Measurements from ENCODE around the gene MAPK12.
"Not testable (repeated sequence)": the region's sequence is repeated elsewhere in the genome, so short reads cannot be mapped to it uniquely, and the experiment has no call there.

Gene MAPK12

GRCh38 chr22:50281957-50282356, 20.5 kb upstream of the MAPK12 start:
- no peak for DNase-seq

- no peak for DNase-seq
Observed at GRCh38 chr22:50281384-50281760, 19.9 kb upstream of the MAPK12 start.

GRCh38 chr22:50280708-50281383, 19.4 kb upstream of the MAPK12 start:
- no peak for DNase-seq

GRCh38 chr22:50280022-50280707, 18.7 kb upstream of the MAPK12 start:
- DNase-seq: no peak

- DNase-seq: no peak
Observed at GRCh38 chr22:50278956-50279619, 17.6 kb upstream of the MAPK12 start.

GRCh38 chr22:50278461-50278860, 17.0 kb upstream of the MAPK12 start:
- no peak for DNase-seq

- peak; percentile 18 for DNase-seq
Observed at GRCh38 chr22:50277761-50278160, 16.3 kb upstream of the MAPK12 start.

GRCh38 chr22:50276143-50276542, 14.7 kb upstream of the MAPK12 start:
- peak; percentile 82 for DNase-seq

- no peak for DNase-seq
Observed at GRCh38 chr22:50275181-50276055, 13.9 kb upstream of the MAPK12 start.

GRCh38 chr22:50274771-50275170, 13.3 kb upstream of the MAPK12 start:
- no peak for DNase-seq

- DNase-seq: peak; percentile 61
Observed at GRCh38 chr22:50274311-50274710, 12.8 kb upstream of the MAPK12 start.

GRCh38 chr22:50273781-50274180, 12.3 kb upstream of the MAPK12 start:
- DNase-seq: not testable (repeated sequence)

- DNase-seq: not testable (repeated sequence)
Observed at GRCh38 chr22:50273352-50273751, 11.9 kb upstream of the MAPK12 start.

- peak; percentile 62 for DNase-seq
Observed at GRCh38 chr22:50272044-50272802, 10.7 kb upstream of the MAPK12 start.

- peak; percentile 96 for DNase-seq
Observed at GRCh38 chr22:50271519-50271970, 10.1 kb upstream of the MAPK12 start.

GRCh38 chr22:50270666-50271394, 9.3 kb upstream of the MAPK12 start:
- DNase-seq: peak; percentile 75

GRCh38 chr22:50269970-50270665, 8.6 kb upstream of the MAPK12 start, which contains the start of gene MAPK11:
MAPK11 (minus strand) TSS chr22:50270380; CDS start chr22:50270292, 88 bp downstream.
- peak; percentile 86 for DNase-seq

GRCh38 chr22:50269573-50269969, 8.1 kb upstream of the MAPK12 start:
- DNase-seq: peak; percentile 59

- peak; percentile 78 for DNase-seq
Observed at GRCh38 chr22:50268655-50269113, 7.2 kb upstream of the MAPK12 start.

GRCh38 chr22:50267591-50268390, 6.3 kb upstream of the MAPK12 start:
- no peak for DNase-seq

Data from NCI-H69 (cell line).